GM23338 (cell line): ENCODE results near the gene DPF3. TPM values are rescaled to one million over a fixed set of nuclear protein-coding genes. Genes with fewer than 3 reads are reported as not detected.

ENCODE experiments used
- ATAC-seq: fragments of 200-7000 bp; cut with Tn5 transposase; 3 replicates; pipeline ENCODE4 v1.9.1; 2020
- DNase-seq: peaks from one replicate; pipeline ENCODE4 v3.0.0-alpha.2; 2015; ENCODE audit warnings: low spot score
- H2AFZ ChIP-seq: fragments of 200-600 bp; sonication (generic); 2 replicates; pipeline ENCODE4 v1.8.0; 2016; ENCODE audit warnings: antibody characterized with exemption, mild to moderate bottlenecking, moderate library complexity
- H3F3A ChIP-seq: fragments of 200-600 bp; sonication (generic); replicated peaks from 2 replicates; pipeline ENCODE4 v1.8.0; 2017; ENCODE audit warnings: antibody characterized with exemption, mixed run types, low read depth
- H3K27ac ChIP-seq: fragments of 200-600 bp; sonication (generic); 2 replicates; pipeline ENCODE4 v1.6.1; 2016; ENCODE audit warnings: low read depth
- H3K27me3 ChIP-seq: fragments of 200-600 bp; sonication (generic); 2 replicates; pipeline ENCODE4 v1.8.0; 2016; ENCODE audit warnings: mild to moderate bottlenecking, mixed run types, moderate library complexity; ENCODE audit not compliant: insufficient read depth
- H3K36me3 ChIP-seq: fragments of 200-600 bp; sonication (generic); 2 replicates; pipeline ENCODE4 v1.8.0; 2016; ENCODE audit warnings: mild to moderate bottlenecking; ENCODE audit not compliant: insufficient read depth
- H3K4me1 ChIP-seq: fragments of 200-600 bp; sonication (generic); 2 replicates; pipeline ENCODE4 v1.8.0; 2016; ENCODE audit warnings: mild to moderate bottlenecking, moderate library complexity; ENCODE audit not compliant: insufficient read depth
- H3K4me2 ChIP-seq: fragments of 200-600 bp; sonication (generic); 2 replicates; pipeline ENCODE4 v1.7.1; 2017; ENCODE audit warnings: mixed run types
- H3K4me3 ChIP-seq: fragments of 200-600 bp; sonication (generic); 2 replicates; pipeline ENCODE4 v1.6.1; 2016; ENCODE audit warnings: mixed run types
- H3K79me2 ChIP-seq: fragments of 200-600 bp; sonication (generic); replicated peaks from 2 replicates; pipeline ENCODE4 v1.8.0; 2017; ENCODE audit warnings: mild to moderate bottlenecking; ENCODE audit not compliant: insufficient read depth
- H3K9me2 ChIP-seq: fragments of 200-600 bp; sonication (generic); 2 replicates; pipeline ENCODE4 v1.8.0; 2017; ENCODE audit not compliant: insufficient read depth
- H4K20me1 ChIP-seq: fragments of 200-600 bp; sonication (generic); replicated peaks from 2 replicates; pipeline ENCODE4 v1.8.0; 2017; ENCODE audit warnings: mild to moderate bottlenecking; ENCODE audit not compliant: insufficient read depth
- H3K27ac Mint-ChIP-seq: 2 replicates; pipeline ENCODE4 v1.8.0; 2020; ENCODE audit warnings: inconsistent platforms, mild to moderate bottlenecking, moderate library complexity, mixed read lengths
- H3K27me3 Mint-ChIP-seq: 3 replicates; pipeline ENCODE4 v1.8.0; 2022; ENCODE audit warnings: low read depth, mild to moderate bottlenecking, moderate library complexity, mixed read lengths, inconsistent platforms; ENCODE audit not compliant: insufficient read depth, poor library complexity
- H3K36me3 Mint-ChIP-seq: 3 replicates; pipeline ENCODE4 v1.8.0; 2021; ENCODE audit warnings: low read depth, mild to moderate bottlenecking, inconsistent platforms, moderate library complexity, mixed read lengths
- H3K4me1 Mint-ChIP-seq: 3 replicates; pipeline ENCODE4 v1.8.0; 2020; ENCODE audit warnings: mild to moderate bottlenecking, inconsistent platforms, mixed read lengths
- H3K4me3 Mint-ChIP-seq: 3 replicates; pipeline ENCODE4 v1.8.0; 2021; ENCODE audit warnings: moderate library complexity, mild to moderate bottlenecking, inconsistent platforms, mixed read lengths
- H3K9me3 Mint-ChIP-seq: 3 replicates; pipeline ENCODE4 v1.8.0; 2020; ENCODE audit warnings: moderate library complexity, mild to moderate bottlenecking, inconsistent platforms, mixed read lengths
- EZH2phosphoT487 ChIP-seq: fragments of 200-600 bp; sonication (generic); IDR thresholded peaks from one replicate; pipeline ENCODE4 v1.8.1; 2018; ENCODE audit warnings: antibody characterized with exemption; ENCODE audit not compliant: unreplicated experiment
- JUNB ChIP-seq: IDR thresholded peaks from one replicate; pipeline ENCODE4 v1.6.1; 2016; ENCODE audit warnings: antibody characterized with exemption; ENCODE audit not compliant: unreplicated experiment
- NANOG ChIP-seq: IDR thresholded peaks from 2 replicates; pipeline ENCODE4 v1.6.1; 2016; ENCODE audit warnings: antibody characterized with exemption, borderline replicate concordance
- ZNF331 ChIP-seq: fragments of 250-450 bp; sonication (Bioruptor Pico); IDR thresholded peaks from 2 replicates; pipeline ENCODE4 v1.5.0; 2020; ENCODE audit warnings: low read depth, mild to moderate bottlenecking, moderate library complexity
- polyA plus RNA-seq: library from polyadenylated mRNA; unstranded; fragments of >200 nt; fragmentation: Nextera tagmentation; extraction: Ambion mirVana; gene quantifications from 2 replicates; pipeline ENCODE4 v1.2.1, GENCODE V29; 2016
- total RNA-seq: library from RNA; depleted of rRNA; stranded (reverse); fragments of >200 nt; shearing (Covaris generic); gene quantifications from 2 replicates; pipeline ENCODE4 v1.2.3, GENCODE V29; 2014
- TF ChIP-seq, protein P1 (sequence below): IDR thresholded peaks from 2 replicates; pipeline ENCODE4 v1.6.1; 2016; ENCODE audit warnings: antibody characterized with exemption
- TF ChIP-seq, protein P2 (sequence below): IDR thresholded peaks from one replicate; pipeline ENCODE4 v1.6.1; 2018; ENCODE audit warnings: antibody characterized with exemption; ENCODE audit not compliant: unreplicated experiment
- TF ChIP-seq, protein P3 (sequence below), 2 experiments: fragments of 200-600 bp in 1 of 2; sonication (generic) in 1 of 2; conservative IDR thresholded peaks; 2 replicates each; pipeline versions ENCODE4 v1.5.1 to v1.6.1; 2016 to 2017; ENCODE audit warnings: antibody characterized with exemption in 2 of 2, low read depth in 2 of 2, mild to moderate bottlenecking in 2 of 2, moderate library complexity in 1 of 2

The DPF3 gene
- total and polyA plus RNA-seq, 2 experiments from 2014 or later, result 0.18 to 1.0 TPM

DNA sequence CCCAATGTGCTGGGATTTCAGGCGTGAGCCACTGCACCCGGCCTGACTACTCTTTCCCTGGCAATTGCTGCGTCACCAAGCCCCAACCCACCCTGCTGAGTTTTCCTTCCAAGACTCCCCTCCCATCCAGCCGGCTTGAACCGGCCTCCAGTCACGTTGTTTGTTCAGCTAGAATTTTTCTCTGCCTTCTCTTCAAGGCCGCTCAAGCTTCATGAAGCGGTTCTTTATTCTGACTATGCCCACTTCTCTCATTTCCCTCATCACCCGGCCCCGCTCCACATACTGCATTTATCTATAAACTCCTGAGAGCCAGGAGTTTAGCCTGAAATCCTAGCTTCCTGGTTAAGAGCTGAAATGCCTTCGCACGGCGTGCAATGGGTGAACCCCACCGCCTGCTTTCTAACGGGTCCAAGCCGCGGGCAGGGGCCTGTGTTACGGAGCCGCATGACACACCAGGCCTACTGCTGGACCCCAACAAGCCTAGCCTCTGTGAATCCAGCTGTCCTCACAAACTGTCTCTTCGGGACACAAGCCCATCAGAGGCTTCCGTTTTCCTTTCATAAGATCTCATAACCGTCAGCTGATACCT lies 31.4 kb upstream of the DPF3 start:
- Mint-ChIP-seq H3K27ac (no peak overlapping the region), H3K27me3 (peaks cover 15% of the 10 kb centered on the region), H3K4me3 (peak overlapping the region; percentile 89), H3K36me3 (no peaks in the 10 kb centered on the region), H3K9me3 (no peaks in the 10 kb centered on the region), H3K4me1 (peaks cover 9% of the 10 kb centered on the region)
- Histone ChIP-seq H3K27ac (no peak overlapping the region), H3F3A (no peaks in the 10 kb centered on the region), H3K9me2 (0 out of 2 replicates have a peak, but pooled peaks cover 4% of the 10 kb centered on the region), H4K20me1 (no peaks in the 10 kb centered on the region), H3K27me3 (peaks cover 14% of the 10 kb centered on the region), H3K36me3 (no peaks in the 10 kb centered on the region), H3K79me2 (peaks cover 14% of the 10 kb centered on the region), H2AFZ (peak overlapping the region; percentile 99), H3K4me2 (peak overlapping the region; percentile 81), H3K4me3 (peak overlapping the region; percentile 93), H3K4me1 (peaks cover 5% of the 10 kb centered on the region; the same call in 1 of the 2 replicates)
- ATAC-seq (no peak), DNase-seq (no peak)
- TF ChIP-seq NANOG (no peak), ZNF331 (no peak), JUNB (no peak), EZH2phosphoT487 (no peak)
- TF ChIP-seq, protein P1, sequence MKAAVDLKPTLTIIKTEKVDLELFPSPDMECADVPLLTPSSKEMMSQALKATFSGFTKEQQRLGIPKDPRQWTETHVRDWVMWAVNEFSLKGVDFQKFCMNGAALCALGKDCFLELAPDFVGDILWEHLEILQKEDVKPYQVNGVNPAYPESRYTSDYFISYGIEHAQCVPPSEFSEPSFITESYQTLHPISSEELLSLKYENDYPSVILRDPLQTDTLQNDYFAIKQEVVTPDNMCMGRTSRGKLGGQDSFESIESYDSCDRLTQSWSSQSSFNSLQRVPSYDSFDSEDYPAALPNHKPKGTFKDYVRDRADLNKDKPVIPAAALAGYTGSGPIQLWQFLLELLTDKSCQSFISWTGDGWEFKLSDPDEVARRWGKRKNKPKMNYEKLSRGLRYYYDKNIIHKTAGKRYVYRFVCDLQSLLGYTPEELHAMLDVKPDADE, result no peak
- TF ChIP-seq, protein P2, sequence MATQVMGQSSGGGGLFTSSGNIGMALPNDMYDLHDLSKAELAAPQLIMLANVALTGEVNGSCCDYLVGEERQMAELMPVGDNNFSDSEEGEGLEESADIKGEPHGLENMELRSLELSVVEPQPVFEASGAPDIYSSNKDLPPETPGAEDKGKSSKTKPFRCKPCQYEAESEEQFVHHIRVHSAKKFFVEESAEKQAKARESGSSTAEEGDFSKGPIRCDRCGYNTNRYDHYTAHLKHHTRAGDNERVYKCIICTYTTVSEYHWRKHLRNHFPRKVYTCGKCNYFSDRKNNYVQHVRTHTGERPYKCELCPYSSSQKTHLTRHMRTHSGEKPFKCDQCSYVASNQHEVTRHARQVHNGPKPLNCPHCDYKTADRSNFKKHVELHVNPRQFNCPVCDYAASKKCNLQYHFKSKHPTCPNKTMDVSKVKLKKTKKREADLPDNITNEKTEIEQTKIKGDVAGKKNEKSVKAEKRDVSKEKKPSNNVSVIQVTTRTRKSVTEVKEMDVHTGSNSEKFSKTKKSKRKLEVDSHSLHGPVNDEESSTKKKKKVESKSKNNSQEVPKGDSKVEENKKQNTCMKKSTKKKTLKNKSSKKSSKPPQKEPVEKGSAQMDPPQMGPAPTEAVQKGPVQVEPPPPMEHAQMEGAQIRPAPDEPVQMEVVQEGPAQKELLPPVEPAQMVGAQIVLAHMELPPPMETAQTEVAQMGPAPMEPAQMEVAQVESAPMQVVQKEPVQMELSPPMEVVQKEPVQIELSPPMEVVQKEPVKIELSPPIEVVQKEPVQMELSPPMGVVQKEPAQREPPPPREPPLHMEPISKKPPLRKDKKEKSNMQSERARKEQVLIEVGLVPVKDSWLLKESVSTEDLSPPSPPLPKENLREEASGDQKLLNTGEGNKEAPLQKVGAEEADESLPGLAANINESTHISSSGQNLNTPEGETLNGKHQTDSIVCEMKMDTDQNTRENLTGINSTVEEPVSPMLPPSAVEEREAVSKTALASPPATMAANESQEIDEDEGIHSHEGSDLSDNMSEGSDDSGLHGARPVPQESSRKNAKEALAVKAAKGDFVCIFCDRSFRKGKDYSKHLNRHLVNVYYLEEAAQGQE, result no peak

DNA sequence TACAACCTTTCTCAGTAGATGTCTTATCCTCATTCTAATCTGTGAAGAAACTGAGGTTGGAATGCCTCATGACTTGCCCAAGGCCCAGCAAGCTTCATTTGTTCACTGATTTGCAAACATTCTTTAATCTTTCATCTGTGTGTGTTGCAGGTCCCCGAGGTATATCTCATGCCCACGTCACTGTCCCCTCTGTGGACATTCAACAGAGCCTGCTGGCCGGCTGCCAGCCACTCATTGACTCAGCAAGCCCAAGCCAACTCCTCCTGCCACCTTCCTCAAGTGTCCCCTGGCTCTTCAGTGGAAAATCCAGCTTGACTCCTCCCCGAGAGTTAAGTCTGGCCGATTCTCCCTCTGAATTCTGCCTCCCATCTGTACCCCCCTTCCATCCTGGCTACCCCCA lies 30.4 kb upstream of the DPF3 start:
- Histone ChIP-seq H3K4me2 (no peak overlapping the region), H4K20me1 (no peaks in the 10 kb centered on the region), H3K79me2 (peaks cover 8% of the 10 kb centered on the region), H2AFZ (no peak overlapping the region), H3K36me3 (no peaks in the 10 kb centered on the region), H3K4me3 (no peak overlapping the region), H3K27me3 (peaks cover 14% of the 10 kb centered on the region), H3F3A (no peaks in the 10 kb centered on the region), H3K9me2 (0 out of 2 replicates have a peak, but pooled peaks cover 4% of the 10 kb centered on the region), H3K4me1 (peaks cover 5% of the 10 kb centered on the region; the same call in 1 of the 2 replicates), H3K27ac (no peak overlapping the region)
- H3K4me1 Mint-ChIP-seq, result peaks cover 9% of the 10 kb centered on the region
- H3K27ac Mint-ChIP-seq, result no peak overlapping the region
- TF ChIP-seq NANOG, result no peak
- TF ChIP-seq, protein P3, sequence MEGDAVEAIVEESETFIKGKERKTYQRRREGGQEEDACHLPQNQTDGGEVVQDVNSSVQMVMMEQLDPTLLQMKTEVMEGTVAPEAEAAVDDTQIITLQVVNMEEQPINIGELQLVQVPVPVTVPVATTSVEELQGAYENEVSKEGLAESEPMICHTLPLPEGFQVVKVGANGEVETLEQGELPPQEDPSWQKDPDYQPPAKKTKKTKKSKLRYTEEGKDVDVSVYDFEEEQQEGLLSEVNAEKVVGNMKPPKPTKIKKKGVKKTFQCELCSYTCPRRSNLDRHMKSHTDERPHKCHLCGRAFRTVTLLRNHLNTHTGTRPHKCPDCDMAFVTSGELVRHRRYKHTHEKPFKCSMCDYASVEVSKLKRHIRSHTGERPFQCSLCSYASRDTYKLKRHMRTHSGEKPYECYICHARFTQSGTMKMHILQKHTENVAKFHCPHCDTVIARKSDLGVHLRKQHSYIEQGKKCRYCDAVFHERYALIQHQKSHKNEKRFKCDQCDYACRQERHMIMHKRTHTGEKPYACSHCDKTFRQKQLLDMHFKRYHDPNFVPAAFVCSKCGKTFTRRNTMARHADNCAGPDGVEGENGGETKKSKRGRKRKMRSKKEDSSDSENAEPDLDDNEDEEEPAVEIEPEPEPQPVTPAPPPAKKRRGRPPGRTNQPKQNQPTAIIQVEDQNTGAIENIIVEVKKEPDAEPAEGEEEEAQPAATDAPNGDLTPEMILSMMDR (conservative IDR thresholded peaks at IDR 0.05; ENCODE audit: low read depth in 2 of 2), result no peak
- TF ChIP-seq, protein P2, result no peak
- no peak for ATAC-seq
- H3K27me3 Mint-ChIP-seq, result peaks cover 18% of the 10 kb centered on the region
- no peak overlapping the region; the same call in 2 of the 3 replicates for H3K4me3 Mint-ChIP-seq
- H3K36me3 Mint-ChIP-seq, result no peaks in the 10 kb centered on the region
- H3K9me3 Mint-ChIP-seq, result no peaks in the 10 kb centered on the region
- no peak for DNase-seq
